ENCODE measurements around the gene ZNF664. TPM values are rescaled to one million over a fixed set of nuclear protein-coding genes. Genes with fewer than 3 reads are reported as not detected.

The ZNF664 gene
- total and polyA plus RNA-seq, 2 donors (not counting 1 experiment from before 2014, with no cell fraction given), result 14.3 to 47.1 TPM

GRCh38 chr12:124053851-124054250 lies 80.8 kb downstream of the ZNF664 start:
- Mint-ChIP-seq H3K27me3 (peaks cover 14% of the 10 kb centered on the region), H3K4me1 (no peaks in the 10 kb centered on the region), H3K9me3 (ENCODE audit: insufficient read depth) (no peaks in the 10 kb centered on the region), H3K27ac (no peak overlapping the region), H3K4me3 (no peak overlapping the region)
- Histone ChIP-seq H4K20me1 (ENCODE audit: control insufficient read depth, insufficient read depth, low read length, poor library complexity, severe bottlenecking) (no peaks in the 10 kb centered on the region), H3K4me2 (replicated peaks; ENCODE audit: low read depth, low read length, poor library complexity, severe bottlenecking) (no peak overlapping the region), H3K27ac (ENCODE audit: low read length in 2 of 2) (no peak overlapping the region), H3K9ac (ENCODE audit: low read length) (no peak overlapping the region), H3K79me2 (ENCODE audit: control insufficient read depth, insufficient read depth, low read length) (no peaks in the 10 kb centered on the region), H3K4me1 (ENCODE audit: control insufficient read depth in 2 of 2, insufficient read depth in 2 of 2, low read length in 2 of 2) (no peaks in the 10 kb centered on the region), H3K36me3 (replicated peaks in 1 of 2; ENCODE audit: control extremely low read depth in 1 of 2, control insufficient read depth in 1 of 2, extremely low read depth in 1 of 2, insufficient read depth in 2 of 2, low read length in 1 of 2) (no peaks in the 10 kb centered on the region), H3K9me3 (ENCODE audit: control extremely low read depth in 1 of 3, control insufficient read depth in 2 of 3, insufficient read depth in 1 of 3, low read length in 2 of 3) (peaks cover 0 to 5% (median 0%) of the 10 kb centered on the region in 3 donors), H2AFZ (ENCODE audit: insufficient read depth, low read depth, low read length, poor library complexity, severe bottlenecking) (no peak overlapping the region), H3K27me3 (replicated peaks in 1 of 4; ENCODE audit: control extremely low read depth in 1 of 4, control insufficient read depth in 3 of 4, insufficient read depth in 4 of 4, low read length in 3 of 4) (no peaks in the 10 kb centered on the region), H3K4me3 (ENCODE audit: control extremely low read depth in 1 of 5, extremely low read depth in 1 of 5, insufficient read depth in 1 of 5, low read depth in 2 of 5, low read length in 4 of 5) (no peak overlapping the region)
- intact Hi-C loops (cut with micrococcal nuclease), result no loop called here
- ChIA-PET POLR2A (no interaction called here), CTCF (interaction anchor here (1.6 kb wide), 1 partner anchor 712 kb away, joined by 5 read pairs; no protein-coding TSS in a partner anchor)
- DNase-seq, result no peak
- TF ChIP-seq EZH2 (IDR thresholded peaks at IDR 0.05; ENCODE audit: borderline replicate concordance, insufficient read depth, low read depth, low read length, poor library complexity, severe bottlenecking), result no peak
- TF ChIP-seq CTCF (IDR thresholded peaks at IDR 0.05), result no peak
- ATAC-seq (ENCODE audit: low read depth), result no peak
- WGBS (ENCODE audit: insufficient coverage), result 8% methylated on average over 6 of the region's 10 CpGs

GRCh38 chr12:124055066-124055465 lies 82.1 kb downstream of the ZNF664 start:
- CTCF ChIA-PET, result interaction anchor here (0.6 to 1.2 kb wide), 2 partner anchors 17 to 19 kb away, joined by 3 to 4 read pairs; no protein-coding TSS in a partner anchor

More at GRCh38 chr12:124055066-124055465, 82.1 kb downstream of the ZNF664 start:
- intact Hi-C loops (cut with micrococcal nuclease), result no loop called here
- Mint-ChIP-seq H3K27ac (no peak overlapping the region), H3K9me3 (ENCODE audit: insufficient read depth) (no peaks in the 10 kb centered on the region), H3K4me1 (no peaks in the 10 kb centered on the region), H3K27me3 (peaks cover 22% of the 10 kb centered on the region), H3K4me3 (no peak overlapping the region)
- Histone ChIP-seq H3K9me3 (ENCODE audit: control extremely low read depth in 1 of 3, control insufficient read depth in 2 of 3, insufficient read depth in 1 of 3, low read length in 2 of 3) (no peaks in the 10 kb centered on the region), H4K20me1 (ENCODE audit: control insufficient read depth, insufficient read depth, low read length, poor library complexity, severe bottlenecking) (no peaks in the 10 kb centered on the region), H3K9ac (ENCODE audit: low read length) (no peak overlapping the region), H2AFZ (ENCODE audit: insufficient read depth, low read depth, low read length, poor library complexity, severe bottlenecking) (no peak overlapping the region), H3K4me3 (ENCODE audit: control extremely low read depth in 1 of 5, extremely low read depth in 1 of 5, insufficient read depth in 1 of 5, low read depth in 2 of 5, low read length in 4 of 5) (no peak overlapping the region), H3K79me2 (ENCODE audit: control insufficient read depth, insufficient read depth, low read length) (no peaks in the 10 kb centered on the region), H3K4me1 (ENCODE audit: control insufficient read depth in 2 of 2, insufficient read depth in 2 of 2, low read length in 2 of 2) (no peaks in the 10 kb centered on the region), H3K27me3 (replicated peaks in 1 of 4; ENCODE audit: control extremely low read depth in 1 of 4, control insufficient read depth in 3 of 4, insufficient read depth in 4 of 4, low read length in 3 of 4) (peaks cover 0 to 3% (median 0%) of the 10 kb centered on the region in 4 experiments), H3K36me3 (replicated peaks in 1 of 2; ENCODE audit: control extremely low read depth in 1 of 2, control insufficient read depth in 1 of 2, extremely low read depth in 1 of 2, insufficient read depth in 2 of 2, low read length in 1 of 2) (no peaks in the 10 kb centered on the region), H3K27ac (ENCODE audit: low read length in 2 of 2) (no peak overlapping the region), H3K4me2 (replicated peaks; ENCODE audit: low read depth, low read length, poor library complexity, severe bottlenecking) (no peak overlapping the region)
- POLR2A ChIA-PET, result no interaction called here
- TF ChIP-seq EZH2 (IDR thresholded peaks at IDR 0.05; ENCODE audit: borderline replicate concordance, insufficient read depth, low read depth, low read length, poor library complexity, severe bottlenecking) (no peak), CTCF (IDR thresholded peaks at IDR 0.05) (no peak)
- WGBS (ENCODE audit: insufficient coverage), result no CpG with 5 or more reads among the region's 1 CpG
- ATAC-seq (ENCODE audit: low read depth), result no peak
- no peak for DNase-seq
